CD4-positive, alpha-beta T cell treated with Interleukin-15 for 1 hour (primary cell): Measurements from ENCODE around the gene PLXNA4.

Experiments
- DNase-seq: peaks from one replicate; pipeline ENCODE4 v3.0.0-alpha.2; 2020

Gene PLXNA4

GRCh38 chr7:132564090-132564489 is 12.2 kb downstream of the PLXNA4 start:
- DNase-seq, result no peak

- no peak for DNase-seq
Measured at GRCh38 chr7:132562690-132563089, 13.6 kb downstream of the PLXNA4 start.

- no peak for DNase-seq
Measured at GRCh38 chr7:132561763-132562162, 14.5 kb downstream of the PLXNA4 start.

- DNase-seq, result no peak
Measured at GRCh38 chr7:132560825-132561529, 15.3 kb downstream of the PLXNA4 start.

- no peak for DNase-seq
Measured at GRCh38 chr7:132560105-132560504, 16.2 kb downstream of the PLXNA4 start.

GRCh38 chr7:132558815-132559214 is 17.5 kb downstream of the PLXNA4 start:
- DNase-seq, result no peak

- no peak for DNase-seq
Measured at GRCh38 chr7:132557489-132558044, 18.7 kb downstream of the PLXNA4 start.

- no peak for DNase-seq
Measured at GRCh38 chr7:132554446-132554845, 21.8 kb downstream of the PLXNA4 start.

- no peak for DNase-seq
Measured at GRCh38 chr7:132553031-132553430, 23.2 kb downstream of the PLXNA4 start.

- no peak for DNase-seq
Measured at GRCh38 chr7:132551886-132552285, 24.4 kb downstream of the PLXNA4 start.

- no peak for DNase-seq
Measured at GRCh38 chr7:132551439-132551838, 24.8 kb downstream of the PLXNA4 start.

GRCh38 chr7:132548489-132549078 is 27.7 kb downstream of the PLXNA4 start:
- DNase-seq, result no peak

GRCh38 chr7:132547821-132548220 is 28.4 kb downstream of the PLXNA4 start:
- DNase-seq, result no peak

- DNase-seq, result no peak
Measured at GRCh38 chr7:132546366-132547127, 29.7 kb downstream of the PLXNA4 start.

GRCh38 chr7:132545756-132546155 is 30.5 kb downstream of the PLXNA4 start:
- DNase-seq, result no peak

- DNase-seq, result no peak
Measured at GRCh38 chr7:132544999-132545398, 31.3 kb downstream of the PLXNA4 start.

- no peak for DNase-seq
Measured at GRCh38 chr7:132544025-132544424, 32.2 kb downstream of the PLXNA4 start.

GRCh38 chr7:132542895-132543294 is 33.4 kb downstream of the PLXNA4 start:
- no peak for DNase-seq

- DNase-seq, result no peak
Measured at GRCh38 chr7:132541656-132542055, 34.6 kb downstream of the PLXNA4 start.

GRCh38 chr7:132537456-132538145 is 38.7 kb downstream of the PLXNA4 start:
- DNase-seq, result no peak

- DNase-seq, result no peak
Measured at GRCh38 chr7:132536654-132537395, 39.4 kb downstream of the PLXNA4 start.

GRCh38 chr7:132533916-132534315 is 42.4 kb downstream of the PLXNA4 start:
- no peak for DNase-seq
